ENCODE data around the gene DDX46.
"Not testable (repeated sequence)": the region's sequence is repeated elsewhere in the genome, so short reads cannot be mapped to it uniquely, and the experiment has no call there.

Gene DDX46, protein sequence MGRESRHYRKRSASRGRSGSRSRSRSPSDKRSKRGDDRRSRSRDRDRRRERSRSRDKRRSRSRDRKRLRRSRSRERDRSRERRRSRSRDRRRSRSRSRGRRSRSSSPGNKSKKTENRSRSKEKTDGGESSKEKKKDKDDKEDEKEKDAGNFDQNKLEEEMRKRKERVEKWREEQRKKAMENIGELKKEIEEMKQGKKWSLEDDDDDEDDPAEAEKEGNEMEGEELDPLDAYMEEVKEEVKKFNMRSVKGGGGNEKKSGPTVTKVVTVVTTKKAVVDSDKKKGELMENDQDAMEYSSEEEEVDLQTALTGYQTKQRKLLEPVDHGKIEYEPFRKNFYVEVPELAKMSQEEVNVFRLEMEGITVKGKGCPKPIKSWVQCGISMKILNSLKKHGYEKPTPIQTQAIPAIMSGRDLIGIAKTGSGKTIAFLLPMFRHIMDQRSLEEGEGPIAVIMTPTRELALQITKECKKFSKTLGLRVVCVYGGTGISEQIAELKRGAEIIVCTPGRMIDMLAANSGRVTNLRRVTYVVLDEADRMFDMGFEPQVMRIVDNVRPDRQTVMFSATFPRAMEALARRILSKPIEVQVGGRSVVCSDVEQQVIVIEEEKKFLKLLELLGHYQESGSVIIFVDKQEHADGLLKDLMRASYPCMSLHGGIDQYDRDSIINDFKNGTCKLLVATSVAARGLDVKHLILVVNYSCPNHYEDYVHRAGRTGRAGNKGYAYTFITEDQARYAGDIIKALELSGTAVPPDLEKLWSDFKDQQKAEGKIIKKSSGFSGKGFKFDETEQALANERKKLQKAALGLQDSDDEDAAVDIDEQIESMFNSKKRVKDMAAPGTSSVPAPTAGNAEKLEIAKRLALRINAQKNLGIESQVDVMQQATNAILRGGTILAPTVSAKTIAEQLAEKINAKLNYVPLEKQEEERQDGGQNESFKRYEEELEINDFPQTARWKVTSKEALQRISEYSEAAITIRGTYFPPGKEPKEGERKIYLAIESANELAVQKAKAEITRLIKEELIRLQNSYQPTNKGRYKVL

DNA sequence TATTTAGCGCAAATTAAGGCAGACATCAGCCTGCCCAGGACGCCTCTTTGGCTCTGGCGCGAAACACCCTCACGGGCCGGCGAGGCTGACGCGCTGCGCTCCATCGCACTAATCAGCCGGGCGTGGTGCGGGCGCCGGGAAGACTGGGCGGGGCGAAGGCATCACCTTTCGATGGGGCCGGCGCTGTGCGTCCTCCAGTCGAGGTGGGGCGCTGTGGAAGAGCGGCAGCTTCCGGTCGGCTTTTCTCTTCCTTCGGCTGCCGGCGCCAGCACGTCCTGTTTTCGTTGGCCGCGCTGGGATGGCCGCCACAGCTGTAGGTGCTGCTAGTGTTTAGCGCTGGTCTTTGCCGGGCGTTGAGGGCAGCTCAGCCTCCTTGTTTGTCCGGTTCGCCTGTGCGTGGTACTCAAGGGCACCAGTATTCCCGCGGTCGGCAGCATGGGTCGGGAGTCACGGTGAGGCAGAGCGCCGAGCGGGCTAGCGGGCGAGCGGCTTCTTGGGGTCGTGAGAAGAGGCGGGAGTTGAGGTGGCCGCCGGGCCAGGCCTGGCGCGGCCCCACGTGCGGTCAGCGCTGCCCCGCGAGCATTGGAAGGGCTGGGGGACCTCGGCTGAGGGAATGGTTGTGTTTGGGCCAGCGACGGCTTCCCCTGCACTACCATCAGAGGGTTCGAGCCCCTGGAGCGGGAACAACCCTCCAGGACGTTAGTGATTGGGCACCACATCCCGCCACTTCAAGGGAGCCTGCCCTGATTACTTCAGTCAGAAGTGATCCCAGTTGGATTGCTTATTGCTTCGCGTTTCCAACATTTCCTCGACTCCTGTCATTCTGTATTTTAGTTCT lies at the start of gene DDX46:
DDX46 (plus strand) TSS at position 276 of the 838 bp plus-strand sequence; CDS start at position 436, 160 bp downstream.
- peak; percentile 93 to 94 for DNase-seq (ENCODE audit: low read depth in 2 of 2)

DNA sequence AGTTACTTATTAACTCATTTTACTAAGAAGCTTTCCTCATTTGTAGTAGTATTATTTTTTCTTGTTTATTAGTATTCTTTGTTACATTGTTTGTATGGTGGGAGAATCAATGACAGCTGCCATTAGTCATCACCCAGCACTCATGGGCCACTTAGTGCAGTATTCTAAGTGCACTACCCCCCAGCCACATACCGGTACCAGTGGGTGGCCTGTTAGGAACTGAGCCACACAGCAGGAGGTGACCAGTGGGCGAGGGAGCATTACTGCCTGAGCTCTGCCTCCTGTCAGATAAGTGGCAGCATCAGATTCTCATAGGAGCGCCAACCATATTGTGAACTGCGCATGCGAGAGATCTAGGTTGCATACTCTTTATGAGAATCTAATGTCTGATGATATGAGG lies 44.5 kb upstream of the DDX46 start:
- DNase-seq (ENCODE audit: low read depth in 2 of 2): no peak

DNA sequence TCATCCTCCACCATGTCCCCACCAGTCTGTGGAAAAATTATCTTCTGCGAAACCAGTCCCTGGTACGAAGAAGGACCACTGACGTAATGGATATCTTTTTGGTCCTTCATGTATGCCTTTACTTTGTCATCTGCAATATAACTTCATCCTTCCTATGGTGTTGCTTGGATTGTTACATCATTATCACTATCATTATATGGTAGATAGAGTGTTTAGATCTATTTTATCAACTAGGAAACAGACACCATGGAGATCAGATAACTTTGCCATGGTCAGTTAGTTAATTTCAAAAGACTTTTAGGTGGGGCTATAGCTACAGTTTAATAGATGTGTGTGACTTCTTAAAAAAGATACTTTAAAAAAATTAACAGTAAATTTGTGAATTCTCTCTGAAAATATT lies 44.0 kb upstream of the DDX46 start:
- DNase-seq (ENCODE audit: low read depth in 2 of 2): no peak

DNA sequence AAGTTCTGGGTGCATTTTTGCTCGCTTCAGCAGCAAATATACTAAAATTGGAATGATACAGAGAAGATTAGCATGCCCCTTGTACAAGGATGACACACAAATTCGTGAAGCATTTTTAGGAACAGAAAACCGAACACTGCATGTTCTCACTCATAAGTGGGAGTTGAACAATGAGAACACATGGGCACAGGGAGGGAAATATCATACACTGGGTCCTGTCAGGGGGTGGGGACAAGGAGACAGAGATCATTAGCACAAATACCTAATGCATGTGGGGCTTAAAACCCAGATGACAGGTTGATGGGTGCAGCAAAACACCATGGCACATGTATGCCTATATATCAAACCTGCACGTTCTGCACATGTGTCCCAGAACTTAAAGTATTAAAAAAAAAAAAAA lies 43.1 kb upstream of the DDX46 start:
- not testable (repeated sequence) for DNase-seq (ENCODE audit: low read depth in 2 of 2)

DNA sequence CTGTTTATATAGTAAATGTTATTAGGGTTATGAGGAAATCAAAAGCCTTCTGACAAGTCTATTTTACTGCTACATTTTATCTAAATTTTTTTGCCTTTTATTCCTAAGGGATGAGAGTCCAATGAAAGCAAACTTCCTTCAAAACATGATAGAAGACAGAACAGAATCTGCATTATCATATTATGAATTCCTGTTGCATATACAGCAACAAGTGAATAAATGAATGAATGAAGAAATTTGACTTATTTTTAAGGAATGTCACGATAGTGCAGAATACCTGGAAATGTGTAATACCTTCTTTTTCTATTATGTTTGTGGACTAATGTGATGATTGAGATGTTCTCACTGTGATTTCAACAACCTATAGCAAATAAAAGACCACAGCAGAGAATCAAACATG lies 33.7 kb upstream of the DDX46 start:
- no peak for DNase-seq (ENCODE audit: low read depth in 2 of 2)

DNA sequence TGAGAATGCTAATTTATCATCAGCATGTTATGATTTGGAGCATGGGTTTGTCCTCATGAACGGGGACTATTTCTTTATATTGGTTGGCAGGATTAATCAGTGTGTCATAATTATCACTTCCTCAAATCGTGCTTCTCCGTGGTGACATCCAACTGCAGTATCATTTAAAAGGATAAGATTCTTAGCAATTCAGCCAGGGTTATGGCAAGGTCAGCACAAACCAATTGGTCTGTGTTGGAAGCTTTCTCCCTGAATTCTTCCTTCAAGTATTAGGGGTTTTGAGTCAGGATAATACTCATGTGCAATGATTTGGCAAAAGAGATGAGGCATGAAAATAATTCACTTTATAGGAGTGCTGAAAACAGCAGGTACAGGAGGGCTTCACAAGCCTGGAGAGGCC lies 25.8 kb upstream of the DDX46 start:
- DNase-seq (ENCODE audit: low read depth in 2 of 2): no peak

DNA sequence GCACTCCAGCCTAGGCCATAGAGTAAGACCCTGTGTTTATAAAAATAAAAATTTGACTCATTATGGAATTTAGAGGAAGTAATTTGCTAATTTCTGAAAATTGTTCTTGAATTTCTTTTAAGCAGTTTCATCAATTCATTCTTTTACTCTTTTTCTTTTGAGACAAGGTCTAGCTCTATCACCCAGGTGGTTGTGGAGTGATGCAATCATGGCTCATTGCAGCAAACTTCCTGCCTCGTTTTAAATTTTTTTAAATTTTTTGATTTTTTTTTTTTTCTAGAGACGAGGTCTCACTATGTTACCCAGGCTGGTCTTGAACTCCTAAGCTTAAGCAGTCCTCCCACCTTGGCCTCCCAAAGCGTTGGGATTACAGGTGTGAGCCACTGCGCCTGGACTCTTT lies 23.3 kb upstream of the DDX46 start:
- no peak for DNase-seq (ENCODE audit: low read depth in 2 of 2)

DNA sequence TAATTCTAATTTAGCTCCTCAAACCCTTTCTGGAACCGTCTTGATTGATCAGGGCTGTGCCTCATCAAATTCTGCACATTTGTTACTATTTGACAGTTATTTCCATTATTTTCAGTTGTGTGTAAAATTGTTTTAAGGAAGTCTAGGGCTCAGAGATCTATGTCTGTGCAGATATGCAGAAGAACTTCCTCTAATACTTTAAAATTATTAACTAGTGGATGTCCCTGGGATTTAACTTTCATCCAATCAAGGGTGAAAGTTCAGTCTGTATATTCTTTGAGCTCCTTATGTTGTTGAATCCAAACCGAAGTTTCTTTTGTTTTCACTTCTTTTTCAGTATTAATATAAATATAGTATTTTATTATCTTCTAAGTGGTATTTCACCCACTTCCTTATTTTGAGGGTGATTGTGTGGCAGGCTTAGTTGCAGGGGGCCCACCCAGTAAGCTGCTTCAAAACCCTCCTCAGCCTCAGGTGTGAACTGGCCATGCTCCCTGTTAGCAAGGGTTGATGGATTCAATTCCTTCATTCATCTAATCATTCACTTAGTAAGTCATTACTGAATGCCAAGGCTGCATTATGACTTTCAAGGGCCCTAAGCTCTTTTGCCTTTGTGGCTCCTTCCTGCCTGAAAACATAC lies 22.3 kb upstream of the DDX46 start:
- DNase-seq (ENCODE audit: low read depth in 2 of 2): no peak

DNA sequence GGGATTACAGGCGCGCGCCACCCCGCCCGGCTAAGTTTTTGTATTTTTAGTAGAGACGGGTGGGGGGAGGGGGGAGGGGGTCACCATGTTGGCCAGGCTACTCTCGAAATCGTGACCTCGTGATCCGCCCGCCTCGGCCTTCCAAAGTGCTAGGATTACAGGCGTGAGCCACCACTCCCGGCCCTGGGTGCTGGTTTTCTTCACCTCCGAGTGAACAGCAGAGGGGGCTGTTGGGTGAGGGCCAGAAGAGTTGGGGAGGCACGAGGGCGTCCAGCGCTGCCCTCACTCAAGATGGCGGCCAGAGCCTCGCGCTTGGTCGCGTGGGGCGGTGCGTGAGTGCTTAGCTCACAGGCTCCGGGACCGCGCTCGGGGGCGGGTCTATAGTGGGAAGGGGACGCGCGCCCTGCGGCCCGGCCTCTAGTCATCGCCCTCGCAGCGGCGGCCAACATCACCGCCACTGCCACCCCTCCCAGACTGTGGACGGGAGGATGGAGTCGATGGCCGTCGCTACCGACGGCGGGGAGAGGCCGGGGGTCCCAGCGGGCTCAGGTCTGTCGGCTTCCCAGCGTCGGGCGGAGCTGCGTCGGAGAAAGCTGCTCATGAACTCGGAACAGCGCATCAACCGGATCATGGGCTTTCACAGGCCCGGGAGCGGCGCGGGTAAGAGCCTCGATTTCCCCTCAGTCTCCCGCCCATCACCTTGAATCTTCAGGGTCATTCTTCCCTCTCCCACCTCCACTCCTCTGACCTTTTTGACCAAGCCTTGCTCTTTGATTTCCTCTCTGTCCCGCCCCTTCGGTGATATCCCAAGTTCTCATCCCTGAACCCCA lies 20.2 kb upstream of the DDX46 start, which contains the start of gene CAMLG:
CAMLG (plus strand) TSS at position 416 of the 830 bp plus-strand sequence; CDS start at position 489, 73 bp downstream.
- DNase-seq (ENCODE audit: low read depth in 2 of 2): peak; percentile 96 to 97

DNA sequence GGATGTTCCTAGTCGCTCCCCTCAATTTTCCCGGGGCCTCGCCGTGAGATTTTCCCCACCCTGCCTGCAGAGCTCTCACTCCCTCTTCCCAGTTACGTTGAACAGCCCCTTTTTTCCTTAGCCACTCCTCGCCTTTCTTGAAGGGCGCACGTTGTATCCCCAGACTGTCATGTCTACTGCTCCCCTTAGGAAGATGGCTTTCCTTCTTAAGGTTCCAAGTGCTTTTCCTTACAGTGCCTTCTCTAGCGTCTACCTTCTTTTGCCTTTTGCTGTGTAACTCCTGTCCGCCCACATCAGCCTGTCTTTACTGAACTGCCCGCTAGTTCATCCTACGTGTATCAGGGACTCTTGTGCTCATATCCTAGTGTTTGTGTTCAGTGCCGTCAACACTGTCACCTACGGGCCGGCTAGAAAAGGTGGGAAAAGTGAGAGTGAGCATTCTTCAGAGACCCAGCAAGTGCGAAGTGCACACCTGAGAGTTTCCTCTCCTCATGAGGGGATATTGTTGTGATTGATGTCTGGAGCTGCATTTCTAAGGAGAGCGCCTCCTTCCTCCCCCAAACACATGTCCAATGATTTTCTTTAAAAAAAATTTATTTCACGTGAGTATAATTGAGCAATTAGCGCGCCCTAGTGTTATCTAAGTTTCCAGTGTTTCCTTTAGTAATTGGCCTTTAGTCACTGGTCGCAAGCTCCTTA lies 19.5 kb upstream of the DDX46 start:
- peak; percentile 7 to 22 for DNase-seq (ENCODE audit: low read depth in 2 of 2)

DNA sequence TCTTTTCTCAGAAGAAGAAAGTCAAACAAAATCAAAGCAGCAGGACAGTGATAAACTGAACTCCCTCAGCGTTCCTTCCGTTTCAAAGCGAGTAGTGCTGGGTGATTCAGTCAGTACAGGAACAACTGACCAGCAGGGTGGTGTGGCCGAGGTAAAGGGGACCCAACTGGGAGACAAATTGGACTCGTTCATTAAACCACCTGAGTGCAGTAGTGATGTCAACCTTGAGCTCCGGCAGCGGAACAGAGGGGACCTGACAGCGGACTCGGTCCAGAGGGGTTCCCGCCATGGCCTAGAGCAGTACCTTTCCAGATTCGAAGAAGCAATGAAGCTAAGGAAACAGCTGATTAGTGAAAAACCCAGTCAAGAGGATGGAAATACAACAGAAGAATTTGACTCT lies 17.5 kb upstream of the DDX46 start:
- DNase-seq (ENCODE audit: low read depth in 2 of 2): no peak

DNA sequence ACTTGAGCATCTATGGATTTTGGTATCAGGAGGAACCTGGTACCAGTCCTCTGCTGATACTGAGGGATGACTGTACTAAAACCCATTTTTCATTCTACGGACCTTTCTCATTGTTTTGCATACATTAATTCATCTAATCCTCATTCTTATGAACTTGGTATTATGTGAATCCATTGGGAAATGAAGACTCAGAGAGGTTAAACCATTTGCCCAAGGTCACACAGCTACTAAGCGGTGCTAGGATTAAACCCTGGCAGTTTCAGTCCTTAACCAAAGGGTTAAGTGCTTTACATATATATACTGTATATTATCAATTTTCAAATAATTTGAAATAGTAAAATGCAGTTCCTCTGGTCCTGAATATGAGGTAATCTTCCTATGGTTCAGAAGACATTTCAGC lies 16.4 kb upstream of the DDX46 start:
- no peak for DNase-seq (ENCODE audit: low read depth in 2 of 2)

DNA sequence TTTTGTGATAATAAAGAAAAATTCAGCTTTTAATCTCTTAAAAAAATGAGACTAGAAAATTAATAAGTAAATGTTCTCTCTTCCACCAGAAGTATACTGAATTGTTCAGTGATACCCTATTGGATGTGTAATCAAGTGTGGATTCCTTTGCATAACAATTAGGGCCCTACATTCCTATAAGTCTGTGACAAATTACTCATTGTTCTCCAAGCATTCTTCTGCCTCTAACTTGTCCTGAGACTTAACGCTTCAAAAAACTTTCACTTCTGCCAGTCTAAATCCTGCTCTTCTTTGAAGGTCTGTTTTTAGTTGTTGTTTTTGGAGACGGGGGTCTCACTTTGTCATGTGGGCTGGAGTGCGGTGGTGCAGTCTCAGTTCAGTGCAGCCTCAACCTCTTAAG lies 9.2 kb upstream of the DDX46 start:
- DNase-seq (ENCODE audit: low read depth in 2 of 2): no peak

DNA sequence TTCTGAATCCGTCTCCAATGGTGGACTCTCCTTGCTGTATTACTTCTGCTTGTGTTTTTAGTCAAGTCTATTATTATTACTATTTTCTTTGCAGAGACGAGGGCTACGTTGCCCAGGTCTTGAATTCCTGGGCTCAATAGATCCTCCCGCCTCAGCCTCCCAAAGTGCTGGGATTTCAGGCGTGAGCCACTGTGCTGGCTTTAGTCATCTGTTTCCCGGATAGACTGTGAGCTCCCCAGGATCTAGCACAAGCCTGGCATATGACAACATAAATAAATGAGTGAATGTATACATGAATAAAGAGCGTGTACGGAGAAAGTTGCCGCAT lies 439 bp upstream of the DDX46 start:
- no peak for DNase-seq (ENCODE audit: low read depth in 2 of 2)

DNA sequence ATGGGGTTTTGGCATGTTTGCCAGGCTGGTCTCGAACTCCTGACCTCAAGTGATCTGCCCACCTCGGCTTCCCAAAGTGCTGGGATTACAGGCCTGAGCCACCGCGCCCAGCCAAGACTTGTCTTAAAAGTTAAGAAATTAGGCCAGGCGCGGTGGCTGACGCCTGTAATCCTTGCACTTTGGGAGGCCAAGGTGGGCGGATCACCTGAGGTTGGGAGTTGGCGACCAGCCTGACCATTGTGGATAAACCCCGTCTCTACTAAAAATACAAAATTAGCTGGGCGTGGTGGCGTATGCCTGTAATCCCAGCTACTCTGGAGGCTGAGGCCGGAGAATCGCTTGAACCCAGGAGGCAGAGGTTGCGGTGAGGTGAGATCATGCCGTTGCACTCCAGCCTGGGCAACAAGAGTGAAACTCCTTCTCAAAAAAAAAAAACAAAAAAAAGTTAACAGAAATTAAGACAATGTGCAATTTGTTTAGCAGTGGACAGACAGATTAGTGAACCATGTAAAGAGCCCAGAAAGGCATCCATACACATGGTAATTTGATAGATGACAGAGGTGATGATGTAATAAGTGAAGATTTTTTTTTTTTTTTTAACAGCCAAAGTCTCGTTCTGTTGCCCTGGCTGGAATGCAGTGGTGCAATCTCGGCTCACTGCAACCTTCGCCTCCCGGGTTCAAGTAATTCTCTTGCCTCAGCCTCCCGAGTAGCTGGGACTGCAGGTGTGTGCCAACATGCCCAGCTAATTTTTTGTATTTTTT lies 9.1 kb downstream of the DDX46 start:
- not testable (repeated sequence) for DNase-seq (ENCODE audit: low read depth in 2 of 2)

DNA sequence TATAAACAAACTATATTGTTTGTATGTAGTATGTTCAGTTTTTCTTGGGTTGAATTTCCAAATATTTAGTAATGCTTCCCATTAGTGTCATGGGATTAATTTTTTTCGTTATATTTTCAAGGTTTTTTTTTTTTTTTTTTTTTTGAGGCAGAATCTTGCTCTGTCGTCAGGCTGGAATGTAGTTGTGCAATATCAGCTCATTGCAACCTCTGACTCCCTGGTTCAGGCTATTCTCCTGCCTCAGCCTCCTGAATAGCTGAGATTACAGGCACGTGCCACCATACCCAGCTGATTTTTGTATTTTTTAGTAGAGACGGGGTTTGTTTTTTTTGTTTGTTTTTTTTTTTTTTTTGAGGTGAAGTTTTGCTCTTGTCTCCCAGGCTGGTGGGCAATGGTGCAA lies 10.6 kb downstream of the DDX46 start:
- no peak for DNase-seq (ENCODE audit: low read depth in 2 of 2)

DNA sequence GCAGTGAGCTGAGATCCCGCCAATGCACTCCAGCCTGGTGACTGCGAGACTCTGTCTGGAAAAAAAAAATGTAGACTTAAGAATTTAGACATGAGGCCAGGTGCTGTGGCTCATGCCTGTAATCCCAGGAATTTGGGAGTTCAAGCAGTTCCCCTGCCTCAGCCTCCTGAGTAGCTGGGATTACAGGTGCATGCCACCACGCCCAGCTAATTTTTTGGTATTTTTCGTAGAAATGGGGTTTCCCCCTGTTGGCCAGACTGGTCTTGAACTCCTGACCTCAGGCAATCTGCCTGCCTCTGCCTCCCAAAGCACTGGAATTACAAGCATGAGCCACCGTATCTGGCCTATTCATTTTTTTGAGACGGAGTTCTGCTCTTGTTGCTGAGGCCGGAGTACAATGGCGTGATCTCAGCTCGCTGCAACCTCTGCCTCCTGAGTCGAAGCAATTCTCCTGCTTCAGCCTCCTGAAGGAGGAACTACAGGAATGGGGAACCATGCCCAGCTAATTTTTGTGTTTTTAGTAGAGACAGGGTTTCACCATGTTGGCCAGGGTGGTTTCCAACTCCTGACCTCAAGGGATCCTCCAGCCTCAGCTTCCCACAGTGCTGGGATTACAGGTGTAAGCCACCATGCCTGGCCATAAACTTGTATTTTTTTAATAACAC lies 14.0 kb downstream of the DDX46 start:
- no peak for DNase-seq (ENCODE audit: low read depth in 2 of 2)

DNA sequence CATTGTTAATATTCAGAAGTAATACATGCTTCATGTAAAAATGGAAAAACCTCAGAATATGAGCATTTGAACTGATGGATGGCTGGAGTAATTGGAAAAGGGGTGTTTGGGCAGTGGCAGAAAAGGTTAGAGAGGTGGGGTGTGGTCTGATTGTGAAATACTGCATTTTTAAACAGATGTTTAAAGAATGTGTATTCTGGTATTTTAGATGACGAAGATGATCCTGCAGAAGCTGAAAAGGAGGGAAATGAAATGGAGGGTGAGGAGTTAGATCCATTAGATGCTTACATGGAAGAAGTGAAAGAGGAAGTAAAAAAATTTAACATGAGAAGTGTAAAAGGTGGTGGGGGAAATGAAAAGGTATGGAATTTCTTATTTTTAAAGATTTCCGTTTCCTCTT lies 18.8 kb downstream of the DDX46 start:
- DNase-seq (ENCODE audit: low read depth in 2 of 2): no peak
